Mesenchymal stem cell (in vitro differentiated cells and primary cell): ENCODE results near the gene MBNL3.
A peak's percentile ranks its signal among the peaks of the same experiment; 100 is the strongest.

Experiments
- DNase-seq: peaks from one replicate; pipeline ENCODE4 v3.0.0-alpha.2; 2013
- H2AFZ ChIP-seq: one replicate; pipeline ENCODE4 v1.6.1; 2013; ENCODE audit warnings: low read depth, mild to moderate bottlenecking, control low read depth, inconsistent platforms, low read length, moderate library complexity
- H2AK5ac ChIP-seq: 2 replicates; pipeline ENCODE4 v1.6.1; 2013; ENCODE audit warnings: low read length, moderate library complexity, mild to moderate bottlenecking, inconsistent platforms; ENCODE audit not compliant: severe bottlenecking
- H2BK120ac ChIP-seq: one replicate; pipeline ENCODE4 v1.6.1; 2013; ENCODE audit warnings: low read depth, mild to moderate bottlenecking, inconsistent platforms, low read length, moderate library complexity
- H2BK12ac ChIP-seq, 2 experiments: one replicate each; pipeline ENCODE4 v1.6.1; 2013; ENCODE audit warnings: inconsistent platforms in 2 of 2, low read length in 2 of 2, mild to moderate bottlenecking in 2 of 2, moderate library complexity in 2 of 2, control low read depth in 1 of 2
- H2BK15ac ChIP-seq: one replicate; pipeline ENCODE4 v1.6.1; 2013; ENCODE audit warnings: mild to moderate bottlenecking, low read depth, inconsistent platforms; ENCODE audit not compliant: poor library complexity, severe bottlenecking
- H2BK5ac ChIP-seq: 2 replicates; pipeline ENCODE4 v1.6.1; 2013; ENCODE audit warnings: low read depth, mild to moderate bottlenecking, low read length, control low read depth, inconsistent platforms; ENCODE audit not compliant: poor library complexity, severe bottlenecking
- H3K14ac ChIP-seq, 2 experiments: one replicate each; pipeline ENCODE4 v1.6.1; 2013; ENCODE audit warnings: inconsistent platforms in 2 of 2, low read length in 2 of 2, control low read depth in 1 of 2, mild to moderate bottlenecking in 1 of 2, moderate library complexity in 1 of 2
- H3K18ac ChIP-seq, 2 experiments: one replicate each; pipeline ENCODE4 v1.6.1; 2013; ENCODE audit warnings: inconsistent platforms in 2 of 2, low read length in 2 of 2, control low read depth in 1 of 2, low read depth in 1 of 2, mild to moderate bottlenecking in 1 of 2
- H3K23ac ChIP-seq, 2 experiments: one replicate each; pipeline ENCODE4 v1.6.1; 2013; ENCODE audit warnings: inconsistent platforms in 2 of 2, low read length in 2 of 2, mild to moderate bottlenecking in 2 of 2, moderate library complexity in 2 of 2, control low read depth in 1 of 2
- H3K27ac ChIP-seq: 2 replicates; pipeline ENCODE4 v1.5.1; 2013; ENCODE audit warnings: mild to moderate bottlenecking, moderate library complexity, low read length, control low read depth, inconsistent platforms; ENCODE audit not compliant: poor library complexity, severe bottlenecking
- H3K27me3 ChIP-seq, 2 experiments: 2 replicates each; pipeline versions ENCODE4 v1.6.1 to v1.7.0; 2013; ENCODE audit warnings: low read length in 2 of 2, mild to moderate bottlenecking in 2 of 2, moderate library complexity in 2 of 2, control low read depth in 1 of 2, inconsistent platforms in 1 of 2; ENCODE audit not compliant: control insufficient read depth in 1 of 2, insufficient read depth in 1 of 2
- H3K36me3 ChIP-seq, 2 experiments: 2 replicates each; pipeline versions ENCODE4 v1.6.1 to v1.7.0; 2013; ENCODE audit warnings: low read length in 2 of 2, control low read depth in 1 of 2, inconsistent platforms in 1 of 2, low read depth in 1 of 2, mild to moderate bottlenecking in 1 of 2; ENCODE audit not compliant: insufficient read depth in 2 of 2, control insufficient read depth in 1 of 2
- H3K4ac ChIP-seq, 2 experiments: one replicate each; pipeline ENCODE4 v1.6.1; 2013; ENCODE audit warnings: inconsistent platforms in 2 of 2, low read length in 2 of 2, mild to moderate bottlenecking in 2 of 2, moderate library complexity in 2 of 2, control low read depth in 1 of 2, low read depth in 1 of 2
- H3K4me1 ChIP-seq: 2 replicates; pipeline ENCODE4 v1.6.1; 2013; ENCODE audit warnings: low read depth, low read length, control low read depth; ENCODE audit not compliant: control insufficient read depth, insufficient read depth
- H3K4me2 ChIP-seq: 2 replicates; pipeline ENCODE4 v1.6.1; 2013; ENCODE audit warnings: low read length, mild to moderate bottlenecking, inconsistent platforms; ENCODE audit not compliant: poor library complexity, severe bottlenecking
- H3K4me3 ChIP-seq, 2 experiments: 2 replicates each; pipeline versions ENCODE4 v1.5.1 to v1.7.0; 2013; ENCODE audit warnings: low read length in 2 of 2, mild to moderate bottlenecking in 2 of 2, control low read depth in 1 of 2, low read depth in 1 of 2; ENCODE audit not compliant: insufficient read depth in 1 of 2
- H3K79me1 ChIP-seq: replicated peaks from 2 replicates; pipeline ENCODE4 v1.6.1; 2013; ENCODE audit warnings: mild to moderate bottlenecking, control low read depth, low read length, inconsistent platforms; ENCODE audit not compliant: poor library complexity, severe bottlenecking
- H3K9ac ChIP-seq: 2 replicates; pipeline ENCODE4 v1.7.0; 2013; ENCODE audit warnings: mild to moderate bottlenecking, low read length, moderate library complexity
- H3K9me3 ChIP-seq: 2 replicates; pipeline ENCODE4 v1.7.0; 2013; ENCODE audit warnings: mild to moderate bottlenecking, low read length; ENCODE audit not compliant: control insufficient read depth
- H4K8ac ChIP-seq: one replicate; pipeline ENCODE4 v1.6.1; 2013; ENCODE audit warnings: inconsistent platforms, mild to moderate bottlenecking, low read length, moderate library complexity
- H4K91ac ChIP-seq: one replicate; pipeline ENCODE4 v1.6.1; 2013; ENCODE audit warnings: mild to moderate bottlenecking, low read length, inconsistent platforms
- WGBS: methylation state at CpG from one replicate; pipeline ENCODE4 v1.1.7; 2013; ENCODE audit warnings: mixed read lengths; 5-methylcytosine and 5-hydroxymethylcytosine counted together

Gene MBNL3

DNA sequence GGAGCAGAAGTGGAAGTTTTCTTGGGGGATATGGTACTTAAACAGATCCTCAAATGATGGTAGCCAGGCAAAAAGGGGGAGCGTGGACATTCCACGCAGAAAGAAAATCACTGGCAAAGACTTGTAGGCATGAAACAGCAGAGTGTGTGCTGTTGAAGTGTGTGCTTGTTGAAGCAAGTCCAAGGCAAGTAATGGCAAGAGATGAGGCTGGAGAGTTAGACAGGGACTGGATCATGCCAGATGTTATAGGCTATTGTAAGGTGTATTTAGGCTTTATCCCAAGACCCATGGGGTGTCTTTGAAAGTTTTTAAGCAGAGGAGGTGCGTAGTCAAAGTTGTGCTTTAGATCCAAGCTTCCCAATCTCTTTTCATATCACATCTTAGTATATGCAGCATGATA is 124.5 kb downstream of the MBNL3 start:
- H3K4me2 ChIP-seq = no peak overlapping the region
- whole genome bisulfite sequencing = 100% methylated on average over 2 of the region's 3 CpGs

DNA sequence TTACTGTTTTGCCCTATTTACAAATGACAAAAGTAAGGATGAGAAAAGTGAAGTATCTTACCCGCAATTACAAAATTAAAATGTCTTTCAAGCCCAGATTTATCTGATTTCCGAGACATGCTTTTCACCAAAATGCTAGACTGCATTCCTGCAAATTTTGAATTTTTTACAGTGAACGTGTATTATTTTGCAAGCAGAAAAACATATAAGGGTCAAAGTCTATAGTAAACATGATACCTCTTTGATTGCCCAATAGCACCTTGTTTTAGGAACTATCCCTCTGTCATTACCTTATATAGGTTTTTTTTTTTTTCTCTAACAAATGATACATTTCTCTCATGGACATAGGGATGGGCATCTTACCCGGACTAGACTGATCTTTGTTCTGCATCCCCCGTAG is 135.4 kb downstream of the MBNL3 start:
- no peak overlapping the region for H3K4ac ChIP-seq
- H3K23ac ChIP-seq = no peak overlapping the region
- H3K27me3 ChIP-seq = peaks cover 0 to 9% of the 10 kb centered on the region in 2 experiments
- no peak overlapping the region for H3K18ac ChIP-seq
- no peaks in the 10 kb centered on the region for H3K4me1 ChIP-seq
- H3K9me3 ChIP-seq = no peaks in the 10 kb centered on the region
- no peak overlapping the region for H3K14ac ChIP-seq
- no peak for DNase-seq
- no peak overlapping the region for H2BK15ac ChIP-seq
- no peak overlapping the region for H3K4me3 ChIP-seq
- H2AK5ac ChIP-seq = no peak overlapping the region
- no peak overlapping the region for H3K4me2 ChIP-seq
- H4K8ac ChIP-seq = no peak overlapping the region
- no peak overlapping the region for H2BK120ac ChIP-seq
- H2AFZ ChIP-seq = no peak overlapping the region
- no peak overlapping the region for H2BK5ac ChIP-seq
- no peaks in the 10 kb centered on the region for H3K79me1 ChIP-seq
- no peaks in the 10 kb centered on the region for H3K36me3 ChIP-seq
- 93% methylated on average over 4 of the region's 5 CpGs for WGBS
- no peak overlapping the region for H4K91ac ChIP-seq
- no peak overlapping the region for H3K27ac ChIP-seq
- no peak overlapping the region for H3K9ac ChIP-seq
- no peak overlapping the region for H2BK12ac ChIP-seq

More for the DNA sequence above, 124.5 kb downstream of the MBNL3 start:
- no peaks in the 10 kb centered on the region for H3K79me1 ChIP-seq
- H3K9me3 ChIP-seq = no peaks in the 10 kb centered on the region
- no peak overlapping the region for H2AK5ac ChIP-seq
- H3K27me3 ChIP-seq = peaks cover 0 to 7% of the 10 kb centered on the region in 2 experiments
- H3K23ac ChIP-seq = no peak overlapping the region
- H3K18ac ChIP-seq = no peak overlapping the region
- no peak overlapping the region for H3K14ac ChIP-seq
- H3K9ac ChIP-seq = no peak overlapping the region
- H3K4me1 ChIP-seq = no peaks in the 10 kb centered on the region
- no peak overlapping the region for H2BK12ac ChIP-seq
- no peak overlapping the region for H4K8ac ChIP-seq
- no peak overlapping the region for H2BK5ac ChIP-seq
- no peak overlapping the region for H3K4me3 ChIP-seq
- no peak overlapping the region for H4K91ac ChIP-seq
- no peak overlapping the region for H2BK15ac ChIP-seq
- H2AFZ ChIP-seq = no peak overlapping the region
- no peak overlapping the region for H3K4ac ChIP-seq
- no peaks in the 10 kb centered on the region for H3K36me3 ChIP-seq
- no peak overlapping the region for H2BK120ac ChIP-seq
- DNase-seq = no peak
- H3K27ac ChIP-seq = no peak overlapping the region

DNA sequence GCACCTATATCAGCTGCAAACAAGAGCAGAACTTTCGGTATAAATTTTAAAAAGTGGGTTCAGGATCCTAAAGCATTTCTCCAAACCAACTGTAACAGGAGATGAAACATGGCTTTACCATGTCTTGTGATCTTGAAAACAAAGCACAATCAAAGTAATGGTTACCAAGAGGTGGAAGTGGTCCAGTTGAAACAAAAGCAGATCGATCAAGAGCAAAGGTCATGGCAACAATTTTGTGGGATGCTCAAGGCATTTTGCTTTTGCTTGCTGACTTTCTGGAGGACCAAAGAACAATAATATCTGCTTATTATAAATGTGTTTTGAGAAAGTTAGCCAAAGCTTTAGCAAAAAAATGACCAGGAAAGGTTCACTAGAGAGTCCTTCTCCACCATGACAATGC is 152.7 kb downstream of the MBNL3 start:
- no peak for DNase-seq
- 96% methylated on average over 2 of the region's 2 CpGs for WGBS
- H2BK15ac ChIP-seq = no peak overlapping the region
- no peak overlapping the region for H3K14ac ChIP-seq
- no peak overlapping the region for H3K27ac ChIP-seq
- H3K23ac ChIP-seq = no peak overlapping the region
- no peak overlapping the region for H2BK120ac ChIP-seq
- no peak overlapping the region for H3K4me2 ChIP-seq
- no peak overlapping the region for H4K91ac ChIP-seq
- no peak overlapping the region for H3K4ac ChIP-seq
- no peak overlapping the region for H3K4me3 ChIP-seq
- no peaks in the 10 kb centered on the region for H3K4me1 ChIP-seq
- no peak overlapping the region for H2AK5ac ChIP-seq
- no peaks in the 10 kb centered on the region for H3K27me3 ChIP-seq
- no peaks in the 10 kb centered on the region for H3K36me3 ChIP-seq
- no peak overlapping the region for H4K8ac ChIP-seq
- no peak overlapping the region for H2AFZ ChIP-seq
- no peak overlapping the region for H3K9ac ChIP-seq
- H3K18ac ChIP-seq = no peak overlapping the region
- no peaks in the 10 kb centered on the region for H3K79me1 ChIP-seq
- H3K9me3 ChIP-seq = no peaks in the 10 kb centered on the region
- H2BK12ac ChIP-seq = no peak overlapping the region
- H2BK5ac ChIP-seq = no peak overlapping the region

DNA sequence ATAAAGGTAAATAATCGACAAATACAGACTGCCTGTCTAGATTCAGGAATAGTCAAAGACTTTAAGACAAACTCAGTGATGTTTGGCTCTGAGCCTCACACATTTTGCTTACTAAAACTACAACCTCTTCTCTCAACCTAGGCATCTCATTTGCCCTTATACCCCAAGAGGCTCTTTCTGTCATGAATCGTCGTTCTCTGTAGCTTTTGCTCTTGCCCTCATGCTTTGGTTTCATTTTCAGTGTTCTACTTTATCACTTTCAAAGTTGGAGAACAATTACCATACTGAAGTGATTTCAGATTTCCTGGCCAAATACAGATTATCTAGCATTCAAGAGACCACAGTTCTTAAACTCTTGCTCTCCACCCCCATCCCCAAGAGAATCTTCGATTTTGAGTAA is 155.5 kb downstream of the MBNL3 start:
- Histone ChIP-seq H3K9ac (peak overlapping the region; percentile 46), H3K79me1 (no peaks in the 10 kb centered on the region), H3K36me3 (no peaks in the 10 kb centered on the region), H3K4me2 (no peak overlapping the region), H4K8ac (no peak overlapping the region), H3K9me3 (no peaks in the 10 kb centered on the region), H3K4me1 (no peaks in the 10 kb centered on the region), H2BK120ac (no peak overlapping the region), H2BK12ac (no peak overlapping the region), H2BK15ac (no peak overlapping the region), H3K27me3 (no peaks in the 10 kb centered on the region), H4K91ac (no peak overlapping the region), H3K4ac (no peak overlapping the region), H3K14ac (no peak overlapping the region), H2BK5ac (no peak overlapping the region), H3K18ac (no peak overlapping the region), H3K27ac (no peak overlapping the region), H3K4me3 (peak overlapping the region in 1 of 2 experiments; percentile 66), H2AFZ (no peak overlapping the region), H3K23ac (no peak overlapping the region), H2AK5ac (no peak overlapping the region)
- no peak for DNase-seq
- 91% methylated on average over 3 of the region's 4 CpGs for WGBS
